PFSK-1 (cell line): Measurements from ENCODE around the gene GLIPR2.

Experiments used
- FOXP2 ChIP-seq: optimal IDR thresholded peaks from 2 replicates; pipeline ENCODE3; 2011; ENCODE audit warnings: borderline replicate concordance, control low read depth, inconsistent platforms; ENCODE audit not compliant: insufficient read depth; ENCODE audit errors: extremely low read length, extremely low read depth
- POLR2AphosphoS5 ChIP-seq: IDR thresholded peaks from 2 replicates; pipeline ENCODE4 v1.6.1; 2012; ENCODE audit warnings: low read depth, mild to moderate bottlenecking, control low read depth, low read length, moderate library complexity
- SIN3A ChIP-seq: IDR thresholded peaks from 2 replicates; pipeline ENCODE4 v1.6.1; 2012; ENCODE audit warnings: mild to moderate bottlenecking, low read length, moderate library complexity, borderline replicate concordance; ENCODE audit not compliant: insufficient read depth
- TAF1 ChIP-seq: IDR thresholded peaks from 2 replicates; pipeline ENCODE4 v1.6.1; 2012; ENCODE audit warnings: low read length, control low read depth, borderline replicate concordance; ENCODE audit not compliant: insufficient read depth
- TF ChIP-seq, protein P1 (sequence below), 2 experiments: IDR thresholded peaks; 2 replicates each; pipeline versions ENCODE4 v1.6.1 to v1.8.0; 2011 to 2012; ENCODE audit warnings: low read depth in 2 of 2, low read length in 2 of 2, control low read depth in 1 of 2, inconsistent platforms in 1 of 2, mild to moderate bottlenecking in 1 of 2, moderate library complexity in 1 of 2; ENCODE audit not compliant: insufficient read depth in 1 of 2

DNA sequence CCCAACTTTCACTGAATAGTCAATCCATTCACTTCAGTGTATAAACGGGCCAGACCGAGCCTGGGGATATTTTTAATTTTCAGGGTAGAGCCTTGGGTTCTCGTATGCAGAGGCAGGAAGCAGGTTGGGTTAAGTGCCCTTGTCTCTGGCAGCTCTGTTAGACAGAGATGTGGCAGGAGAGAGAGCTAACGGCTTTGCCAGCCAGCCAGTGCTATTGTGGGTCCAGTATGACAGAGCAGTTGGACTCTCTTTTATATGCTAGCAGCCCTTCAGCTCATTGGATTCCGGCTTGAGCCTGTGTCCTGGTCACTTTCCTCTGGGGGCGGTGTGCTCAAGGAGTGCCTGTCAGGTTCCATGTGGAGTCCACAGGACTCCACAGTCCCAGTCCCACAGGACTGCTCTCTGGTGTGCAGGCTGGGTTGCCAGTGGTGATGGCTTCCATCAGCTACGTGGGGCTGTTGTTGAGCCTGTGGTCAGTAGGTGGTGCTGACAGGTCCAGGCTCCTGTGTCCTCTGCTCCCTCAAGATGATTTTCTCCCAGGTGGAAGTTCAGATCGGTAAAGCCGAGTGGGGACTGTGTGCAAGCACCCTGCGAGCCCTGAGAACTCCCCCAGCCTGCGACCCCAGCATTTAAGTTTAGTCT, 68.5 kb downstream of the GLIPR2 start:
- TF ChIP-seq, protein P1, sequence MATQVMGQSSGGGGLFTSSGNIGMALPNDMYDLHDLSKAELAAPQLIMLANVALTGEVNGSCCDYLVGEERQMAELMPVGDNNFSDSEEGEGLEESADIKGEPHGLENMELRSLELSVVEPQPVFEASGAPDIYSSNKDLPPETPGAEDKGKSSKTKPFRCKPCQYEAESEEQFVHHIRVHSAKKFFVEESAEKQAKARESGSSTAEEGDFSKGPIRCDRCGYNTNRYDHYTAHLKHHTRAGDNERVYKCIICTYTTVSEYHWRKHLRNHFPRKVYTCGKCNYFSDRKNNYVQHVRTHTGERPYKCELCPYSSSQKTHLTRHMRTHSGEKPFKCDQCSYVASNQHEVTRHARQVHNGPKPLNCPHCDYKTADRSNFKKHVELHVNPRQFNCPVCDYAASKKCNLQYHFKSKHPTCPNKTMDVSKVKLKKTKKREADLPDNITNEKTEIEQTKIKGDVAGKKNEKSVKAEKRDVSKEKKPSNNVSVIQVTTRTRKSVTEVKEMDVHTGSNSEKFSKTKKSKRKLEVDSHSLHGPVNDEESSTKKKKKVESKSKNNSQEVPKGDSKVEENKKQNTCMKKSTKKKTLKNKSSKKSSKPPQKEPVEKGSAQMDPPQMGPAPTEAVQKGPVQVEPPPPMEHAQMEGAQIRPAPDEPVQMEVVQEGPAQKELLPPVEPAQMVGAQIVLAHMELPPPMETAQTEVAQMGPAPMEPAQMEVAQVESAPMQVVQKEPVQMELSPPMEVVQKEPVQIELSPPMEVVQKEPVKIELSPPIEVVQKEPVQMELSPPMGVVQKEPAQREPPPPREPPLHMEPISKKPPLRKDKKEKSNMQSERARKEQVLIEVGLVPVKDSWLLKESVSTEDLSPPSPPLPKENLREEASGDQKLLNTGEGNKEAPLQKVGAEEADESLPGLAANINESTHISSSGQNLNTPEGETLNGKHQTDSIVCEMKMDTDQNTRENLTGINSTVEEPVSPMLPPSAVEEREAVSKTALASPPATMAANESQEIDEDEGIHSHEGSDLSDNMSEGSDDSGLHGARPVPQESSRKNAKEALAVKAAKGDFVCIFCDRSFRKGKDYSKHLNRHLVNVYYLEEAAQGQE (IDR thresholded peaks at IDR 0.05; ENCODE audit: insufficient read depth in 1 of 2, low read depth in 2 of 2, low read length in 2 of 2) = no peak
- no peak for TF ChIP-seq POLR2AphosphoS5
- no peak for TF ChIP-seq SIN3A
- TF ChIP-seq FOXP2 = no peak
- TF ChIP-seq TAF1 = no peak
